Measurements from ENCODE around the gene EXOSC1.

GRCh38 chr10:97459111-97459510 lies 13.3 kb upstream of the EXOSC1 start:
- no peak for TF ChIP-seq POLR2AphosphoS5 (IDR thresholded peaks at IDR 0.05; ENCODE audit: insufficient read depth in 1 of 2, low read depth in 1 of 2)
- TF ChIP-seq CTCF (IDR thresholded peaks at IDR 0.05), result no peak
- no peak for TF ChIP-seq POLR2A (IDR thresholded peaks at IDR 0.05)

Data from vagina (tissue), 2 donors.